H1 (cell line): Measurements from ENCODE around the gene ME3. TPM values are rescaled to one million over a fixed set of nuclear protein-coding genes. Genes with fewer than 3 reads are reported as not detected.

Source experiments
- MAFK ChIP-seq: IDR thresholded peaks from 2 replicates; pipeline ENCODE4 v1.6.1; 2012; ENCODE audit warnings: low read depth, mild to moderate bottlenecking, improper control_type of control experiment, low read length
- polyA plus RNA-seq, 7 experiments: library from polyadenylated mRNA; depleted of rRNA in 3 of 7; stranded (reverse) in 5 of 7; unstranded in 2 of 7; fragments of >200 nt in 5 of 7; fragments of 200-250 nt in 2 of 7; gene quantifications; 1 replicate in 5 of 7; 2 replicates in 1 of 7; 4 replicates in 1 of 7; pipeline versions ENCODE4 v1.2.1 to v1.2.3, GENCODE V29; 2011 to 2013; ENCODE audit warnings: missing spikeins in 2 of 7, mixed read lengths in 2 of 7
- total RNA-seq: library from RNA; stranded (reverse); fragmentation: NEBNext Ultra II Directional; extraction: Animal tissue kit (Norgen Biotek cat#: 25700); gene quantifications from 2 replicates; pipeline ENCODE4 v1.2.1, GENCODE V29; 2021

The ME3 gene
- total and polyA plus RNA-seq, 2 of the 8 experiments (the other 6 are each of a cell fraction or from before 2014, with no cell fraction given) = 1.5 to 2.8 TPM

GRCh38 chr11:86570451-86570850, 102.0 kb downstream of the ME3 start (continued):
- TF ChIP-seq MAFK = no peak
- TF ChIP-seq, all 59 proteins: peak for 0
